Measurements from ENCODE around the gene STK38L. TPM values are rescaled to one million over a fixed set of nuclear protein-coding genes. Genes with fewer than 3 reads are reported as not detected.
A peak's percentile ranks its signal among the peaks of the same experiment; 100 is the strongest.

Gene STK38L
- total and polyA plus RNA-seq, 10 of the 15 experiments (the other 5 are each of a cell fraction or from before 2014, with no cell fraction given), result 43.0 to 154 (median 115) TPM

DNA sequence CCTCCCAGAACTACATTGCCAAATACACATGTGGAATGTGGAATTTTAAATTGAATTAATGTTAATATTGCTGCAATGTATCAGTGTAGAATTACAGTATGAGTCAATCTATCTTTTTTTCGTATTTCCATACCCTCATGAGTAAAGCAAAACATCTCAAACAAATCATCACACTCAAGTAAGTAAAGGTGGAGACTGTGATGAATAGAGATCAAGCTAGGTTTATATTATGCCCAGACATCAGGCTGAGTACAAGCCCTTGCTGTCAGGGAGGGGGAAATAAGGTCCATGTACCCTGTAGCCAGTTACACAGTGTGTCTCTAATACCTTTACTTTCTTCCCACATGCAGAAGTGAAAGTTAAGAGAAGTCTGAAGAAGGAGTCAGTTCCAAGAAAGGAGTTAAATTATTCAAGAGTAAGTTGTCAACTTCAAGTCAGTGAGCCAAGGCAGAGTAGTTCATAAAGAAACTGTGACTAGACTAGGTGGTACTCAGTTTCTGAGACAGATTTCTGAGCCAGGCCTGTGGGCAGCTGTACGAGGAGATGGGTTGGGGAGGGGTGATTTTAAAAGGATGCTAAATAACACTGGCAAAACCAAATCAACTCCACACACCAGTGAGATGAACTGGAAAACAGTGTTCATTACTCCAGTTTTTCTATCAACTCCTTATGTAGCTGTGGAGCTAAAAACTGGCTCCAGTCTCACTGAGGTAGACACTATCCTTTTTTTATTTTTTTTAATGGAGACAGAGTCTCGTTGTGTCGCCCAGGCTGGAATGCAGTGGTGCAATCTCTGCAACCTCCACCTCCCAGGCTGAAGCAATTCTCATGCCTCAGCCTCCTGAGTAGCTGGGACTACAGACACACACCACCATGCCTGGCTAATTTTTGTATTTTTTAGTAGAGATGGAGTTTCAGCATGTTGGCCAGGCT is 23.8 kb upstream of the STK38L start (continued):
- no peak for TF ChIP-seq FOS (IDR thresholded peaks at IDR 0.05; ENCODE audit: borderline replicate concordance, extremely low read depth, insufficient read length)
- no peak for TF ChIP-seq EGR1 (IDR thresholded peaks at IDR 0.05; ENCODE audit: borderline replicate concordance in 1 of 2, low read depth in 2 of 2, low read length in 2 of 2)
- TF ChIP-seq, protein P1, sequence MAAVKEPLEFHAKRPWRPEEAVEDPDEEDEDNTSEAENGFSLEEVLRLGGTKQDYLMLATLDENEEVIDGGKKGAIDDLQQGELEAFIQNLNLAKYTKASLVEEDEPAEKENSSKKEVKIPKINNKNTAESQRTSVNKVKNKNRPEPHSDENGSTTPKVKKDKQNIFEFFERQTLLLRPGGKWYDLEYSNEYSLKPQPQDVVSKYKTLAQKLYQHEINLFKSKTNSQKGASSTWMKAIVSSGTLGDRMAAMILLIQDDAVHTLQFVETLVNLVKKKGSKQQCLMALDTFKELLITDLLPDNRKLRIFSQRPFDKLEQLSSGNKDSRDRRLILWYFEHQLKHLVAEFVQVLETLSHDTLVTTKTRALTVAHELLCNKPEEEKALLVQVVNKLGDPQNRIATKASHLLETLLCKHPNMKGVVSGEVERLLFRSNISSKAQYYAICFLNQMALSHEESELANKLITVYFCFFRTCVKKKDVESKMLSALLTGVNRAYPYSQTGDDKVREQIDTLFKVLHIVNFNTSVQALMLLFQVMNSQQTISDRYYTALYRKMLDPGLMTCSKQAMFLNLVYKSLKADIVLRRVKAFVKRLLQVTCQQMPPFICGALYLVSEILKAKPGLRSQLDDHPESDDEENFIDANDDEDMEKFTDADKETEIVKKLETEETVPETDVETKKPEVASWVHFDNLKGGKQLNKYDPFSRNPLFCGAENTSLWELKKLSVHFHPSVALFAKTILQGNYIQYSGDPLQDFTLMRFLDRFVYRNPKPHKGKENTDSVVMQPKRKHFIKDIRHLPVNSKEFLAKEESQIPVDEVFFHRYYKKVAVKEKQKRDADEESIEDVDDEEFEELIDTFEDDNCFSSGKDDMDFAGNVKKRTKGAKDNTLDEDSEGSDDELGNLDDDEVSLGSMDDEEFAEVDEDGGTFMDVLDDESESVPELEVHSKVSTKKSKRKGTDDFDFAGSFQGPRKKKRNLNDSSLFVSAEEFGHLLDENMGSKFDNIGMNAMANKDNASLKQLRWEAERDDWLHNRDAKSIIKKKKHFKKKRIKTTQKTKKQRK (IDR thresholded peaks at IDR 0.05; ENCODE audit: low read depth, low read length), result no peak
- TF ChIP-seq ATF7 (IDR thresholded peaks at IDR 0.05; ENCODE audit: low read depth), result no peak
- TF ChIP-seq NFIC (IDR thresholded peaks at IDR 0.05; ENCODE audit: low read depth, low read length), result peak; percentile 75
- TF ChIP-seq HDAC6 (IDR thresholded peaks at IDR 0.05; ENCODE audit: unreplicated experiment), result no peak
- 0 out of 2 replicates have a peak, but pooled peaks have one; percentile 29 for TF ChIP-seq PML (IDR thresholded peaks at IDR 0.05; ENCODE audit: low read length)
- peak; percentile 35; the same call in 1 of the 2 replicates for TF ChIP-seq SMAD5 (IDR thresholded peaks at IDR 0.05; ENCODE audit: low read depth)
- TF ChIP-seq RELB (IDR thresholded peaks at IDR 0.05; ENCODE audit: low read depth), result peak; percentile 33
- TF ChIP-seq NBN (IDR thresholded peaks at IDR 0.05), result peak; percentile 39; the same call in 1 of the 2 replicates
- no peak for TF ChIP-seq ZNF687 (IDR thresholded peaks at IDR 0.05)
- TF ChIP-seq, protein P2, sequence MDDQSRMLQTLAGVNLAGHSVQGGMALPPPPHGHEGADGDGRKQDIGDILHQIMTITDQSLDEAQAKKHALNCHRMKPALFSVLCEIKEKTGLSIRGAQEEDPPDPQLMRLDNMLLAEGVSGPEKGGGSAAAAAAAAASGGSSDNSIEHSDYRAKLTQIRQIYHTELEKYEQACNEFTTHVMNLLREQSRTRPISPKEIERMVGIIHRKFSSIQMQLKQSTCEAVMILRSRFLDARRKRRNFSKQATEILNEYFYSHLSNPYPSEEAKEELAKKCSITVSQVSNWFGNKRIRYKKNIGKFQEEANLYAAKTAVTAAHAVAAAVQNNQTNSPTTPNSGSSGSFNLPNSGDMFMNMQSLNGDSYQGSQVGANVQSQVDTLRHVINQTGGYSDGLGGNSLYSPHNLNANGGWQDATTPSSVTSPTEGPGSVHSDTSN (IDR thresholded peaks at IDR 0.05; ENCODE audit: insufficient replicate concordance, low read depth, low read length), result no peak
- TF ChIP-seq BCL11A (IDR thresholded peaks at IDR 0.05; ENCODE audit: low read depth, low read length), result peak; percentile 17; the same call in 1 of the 2 replicates
- no peak for TF ChIP-seq RB1 (IDR thresholded peaks at IDR 0.05; ENCODE audit: borderline replicate concordance)
- TF ChIP-seq SREBF2 (IDR thresholded peaks at IDR 0.05; ENCODE audit: low read length), result no peak
- TF ChIP-seq ATF2 (IDR thresholded peaks at IDR 0.05; ENCODE audit: low read length), result peak; percentile 74
- no peak for TF ChIP-seq RELA (IDR thresholded peaks at IDR 0.05; ENCODE audit: borderline replicate concordance, partially characterized antibody)

Data from GM12878 (cell line).